ENCODE results near the gene ARAP2. TPM values are rescaled to one million over a fixed set of nuclear protein-coding genes. Genes with fewer than 3 reads are reported as not detected.

The ARAP2 gene
- total and polyA plus RNA-seq, 2 experiments from 2014 or later, result 5.9 to 22.7 TPM

GRCh38 chr4:36235306-36235705, 9.0 kb downstream of the ARAP2 start:
- WGBS (ENCODE audit: low lambda C conversion rate, missing lambda C conversion rate), result 32% methylated on average over 3 of the region's 3 CpGs
- no peak for TF ChIP-seq EZH2phosphoT487 (IDR thresholded peaks at IDR 0.05; ENCODE audit: low read depth, severe bottlenecking, unreplicated experiment)
- no peak for TF ChIP-seq EZH2 (IDR thresholded peaks at IDR 0.05; ENCODE audit: borderline replicate concordance)
- TF ChIP-seq CTCF (IDR thresholded peaks at IDR 0.05; ENCODE audit: poor library complexity), result no peak
- H3K27me3 ChIP-seq, result no peaks in the 10 kb centered on the region
- H3K4me2 ChIP-seq, result no peak overlapping the region
- no peak overlapping the region for H2AFZ ChIP-seq
- no peaks in the 10 kb centered on the region for H3K9me2 ChIP-seq (replicated peaks; ENCODE audit: insufficient read depth)
- no peak overlapping the region for H3K4me3 ChIP-seq
- no peaks in the 10 kb centered on the region for H3K9me3 ChIP-seq (ENCODE audit: low read depth)
- DNase-seq (ENCODE audit: low spot score), result peak; percentile 62
- no peaks in the 10 kb centered on the region for H3K4me1 ChIP-seq (ENCODE audit: insufficient read depth)
- H3K27ac ChIP-seq, result no peak overlapping the region
- no peaks in the 10 kb centered on the region for H4K20me1 ChIP-seq (ENCODE audit: insufficient read depth, poor library complexity, severe bottlenecking)
- H3K36me3 ChIP-seq (replicated peaks; ENCODE audit: insufficient read depth, low read depth), result no peaks in the 10 kb centered on the region
- peaks cover 50% of the 10 kb centered on the region for H3K79me2 ChIP-seq

- TF ChIP-seq EZH2 (IDR thresholded peaks at IDR 0.05; ENCODE audit: borderline replicate concordance), result no peak
- TF ChIP-seq EZH2phosphoT487 (IDR thresholded peaks at IDR 0.05; ENCODE audit: low read depth, severe bottlenecking, unreplicated experiment), result no peak
- WGBS (ENCODE audit: low lambda C conversion rate, missing lambda C conversion rate), result 92% methylated on average over 10 of the region's 10 CpGs
- no peak overlapping the region for H3K4me3 ChIP-seq
- no peaks in the 10 kb centered on the region for H3K36me3 ChIP-seq (replicated peaks; ENCODE audit: insufficient read depth, low read depth)
- no peaks in the 10 kb centered on the region for H3K9me3 ChIP-seq (ENCODE audit: low read depth)
- DNase-seq (ENCODE audit: low spot score), result no peak
- H3K4me2 ChIP-seq, result no peak overlapping the region
- no peak overlapping the region for H3K27ac ChIP-seq
- H3K27me3 ChIP-seq, result no peaks in the 10 kb centered on the region
- H3K4me1 ChIP-seq (ENCODE audit: insufficient read depth), result no peaks in the 10 kb centered on the region
- H2AFZ ChIP-seq, result no peak overlapping the region
- no peaks in the 10 kb centered on the region for H4K20me1 ChIP-seq (ENCODE audit: insufficient read depth, poor library complexity, severe bottlenecking)
- H3K9me2 ChIP-seq (replicated peaks; ENCODE audit: insufficient read depth), result no peaks in the 10 kb centered on the region
- peaks cover 40% of the 10 kb centered on the region for H3K79me2 ChIP-seq
Measured at GRCh38 chr4:36233567-36234266, 10.6 kb downstream of the ARAP2 start.

- no peak for TF ChIP-seq CTCF (IDR thresholded peaks at IDR 0.05; ENCODE audit: poor library complexity)
- no peak for TF ChIP-seq EZH2 (IDR thresholded peaks at IDR 0.05; ENCODE audit: borderline replicate concordance)
- no peak for TF ChIP-seq EZH2phosphoT487 (IDR thresholded peaks at IDR 0.05; ENCODE audit: low read depth, severe bottlenecking, unreplicated experiment)
- WGBS (ENCODE audit: low lambda C conversion rate, missing lambda C conversion rate), result 95% methylated on average over 3 of the region's 3 CpGs
- Histone ChIP-seq H3K4me2 (no peak overlapping the region), H3K27ac (no peak overlapping the region), H3K9me2 (replicated peaks; ENCODE audit: insufficient read depth) (no peaks in the 10 kb centered on the region), H4K20me1 (ENCODE audit: insufficient read depth, poor library complexity, severe bottlenecking) (no peaks in the 10 kb centered on the region), H3K36me3 (replicated peaks; ENCODE audit: insufficient read depth, low read depth) (no peaks in the 10 kb centered on the region), H3K4me3 (no peak overlapping the region), H3K27me3 (no peaks in the 10 kb centered on the region), H3K4me1 (ENCODE audit: insufficient read depth) (no peaks in the 10 kb centered on the region), H3K79me2 (peaks cover 30% of the 10 kb centered on the region), H3K9me3 (ENCODE audit: low read depth) (no peaks in the 10 kb centered on the region), H2AFZ (no peak overlapping the region)
- DNase-seq (ENCODE audit: low spot score), result no peak
Measured at GRCh38 chr4:36230534-36230933, 13.8 kb downstream of the ARAP2 start.

- Histone ChIP-seq H3K9me2 (replicated peaks; ENCODE audit: insufficient read depth) (no peaks in the 10 kb centered on the region), H3K27ac (no peak overlapping the region), H3K4me2 (no peak overlapping the region), H3K79me2 (peaks cover 29% of the 10 kb centered on the region), H3K4me1 (ENCODE audit: insufficient read depth) (no peaks in the 10 kb centered on the region), H3K27me3 (no peaks in the 10 kb centered on the region), H3K4me3 (no peak overlapping the region), H3K9me3 (ENCODE audit: low read depth) (no peaks in the 10 kb centered on the region), H2AFZ (no peak overlapping the region), H3K36me3 (replicated peaks; ENCODE audit: insufficient read depth, low read depth) (no peaks in the 10 kb centered on the region), H4K20me1 (ENCODE audit: insufficient read depth, poor library complexity, severe bottlenecking) (no peaks in the 10 kb centered on the region)
- DNase-seq (ENCODE audit: low spot score), result no peak
- WGBS (ENCODE audit: low lambda C conversion rate, missing lambda C conversion rate), result 85% methylated on average over 5 of the region's 5 CpGs
- TF ChIP-seq EZH2 (IDR thresholded peaks at IDR 0.05; ENCODE audit: borderline replicate concordance), result no peak
- no peak for TF ChIP-seq EZH2phosphoT487 (IDR thresholded peaks at IDR 0.05; ENCODE audit: low read depth, severe bottlenecking, unreplicated experiment)
- no peak for TF ChIP-seq CTCF (IDR thresholded peaks at IDR 0.05; ENCODE audit: poor library complexity)
Measured at GRCh38 chr4:36227913-36228312, 16.4 kb downstream of the ARAP2 start.
